ENCODE results near the gene LARP4B. TPM values are rescaled to one million over a fixed set of nuclear protein-coding genes. Genes with fewer than 3 reads are reported as not detected.

Gene LARP4B
- total and polyA plus RNA-seq, 2 donors (not counting 3 experiments of a cell fraction or from before 2014, with no cell fraction given) = 27.4 to 101 TPM

- no TSS peak for BruUV-seq (replicated peaks)
These were observed 26.6 kb upstream of the LARP4B start for GRCh38 chr10:958106-958505.

More at GRCh38 chr10:958106-958505, 26.6 kb upstream of the LARP4B start:
- no peaks in the 10 kb centered on the region for H3K36me3 ChIP-seq (ENCODE audit: control insufficient read depth in 2 of 2, extremely low read depth in 1 of 2, insufficient read depth in 2 of 2, low read length in 2 of 2)
- no peak overlapping the region for H3K4me3 ChIP-seq (replicated peaks in 1 of 3; ENCODE audit: insufficient read depth in 1 of 3, low read depth in 1 of 3, low read length in 3 of 3)
- H3K4me1 ChIP-seq (ENCODE audit: control insufficient read depth, extremely low read depth, insufficient read depth, low read length) = no peaks in the 10 kb centered on the region
- ChIA-PET CTCF (no interaction called here), POLR2A (interaction anchor here (0.6 kb wide), 1 partner anchor 28 kb away, joined by 6 read pairs; no protein-coding TSS in a partner anchor)
- intact Hi-C loops (cut with micrococcal nuclease) = no loop called here
- peaks cover 0 to 6% of the 10 kb centered on the region in 2 experiments for H3K27me3 ChIP-seq (ENCODE audit: control insufficient read depth in 2 of 2, insufficient read depth in 2 of 2, low read length in 2 of 2)
- no peak overlapping the region for H2AFZ ChIP-seq (ENCODE audit: low read depth, low read length)
- dilution Hi-C loops (cut with MboI; ENCODE audit: extremely low pct_ligation_motif_present, low sequenced_read_pairs) = no loop called here
- no peak overlapping the region for H3K9ac ChIP-seq (replicated peaks; ENCODE audit: extremely low read depth, insufficient read depth, low read length)
- no peak overlapping the region for H3K4me2 ChIP-seq (ENCODE audit: insufficient read depth, low read length)
- TF ChIP-seq MYC (IDR thresholded peaks at IDR 0.05; ENCODE audit: low read depth, low read length) (no peak), JUN (IDR thresholded peaks at IDR 0.05; ENCODE audit: borderline replicate concordance, insufficient read depth, insufficient read length, low read depth) (no peak), EZH2 (IDR thresholded peaks at IDR 0.05; ENCODE audit: borderline replicate concordance, low read depth, low read length, severe bottlenecking) (no peak), POLR2A (IDR thresholded peaks at IDR 0.05; ENCODE audit: low read depth, low read length) (no peak), CTCF (IDR thresholded peaks at IDR 0.05; ENCODE audit: extremely low read depth in 1 of 2, insufficient read depth in 1 of 2, low read depth in 1 of 2, low read length in 2 of 2) (no peak)
- H3K79me2 ChIP-seq (ENCODE audit: control insufficient read depth, insufficient read depth, low read length) = no peaks in the 10 kb centered on the region
- FAIRE-seq (no peak), DNase-seq (ENCODE audit: low read depth, low spot score) (no peak)
- no peaks in the 10 kb centered on the region for H3K9me1 ChIP-seq (replicated peaks; ENCODE audit: control insufficient read depth, extremely low read depth, insufficient read depth, low read length)
- no peak overlapping the region for H3K27ac ChIP-seq (ENCODE audit: insufficient read depth, low read depth, low read length)
- no peaks in the 10 kb centered on the region for H4K20me1 ChIP-seq (replicated peaks; ENCODE audit: control insufficient read depth, extremely low read depth, insufficient read depth, low read length)
- no peaks in the 10 kb centered on the region for H3K9me3 ChIP-seq (replicated peaks; ENCODE audit: control insufficient read depth, insufficient read depth, low read length)

Measured in endothelial cell of umbilical vein (primary cell).